ENCODE data around the gene COX19. TPM values are rescaled to one million over a fixed set of nuclear protein-coding genes. Genes with fewer than 3 reads are reported as not detected.

COX19 gene
- total RNA-seq, 4 donors from 2014 or later: 4.7 to 6.5 (median 5.2) TPM

GRCh38 chr7:947391-948210, 27.7 kb downstream of the COX19 start:
- Histone ChIP-seq H3K9me3 (no peaks in the 10 kb centered on the region), H3K27me3 (peaks cover 9 to 18% (median 18%) of the 10 kb centered on the region in 3 donors), H3K4me1 (no peaks in the 10 kb centered on the region), H3K4me3 (no peak overlapping the region), H3K27ac (no peak overlapping the region), H3K36me3 (no peaks in the 10 kb centered on the region)
- ATAC-seq (no peak), DNase-seq (no peak)
- intact Hi-C loops (cut with DNase I; ENCODE audit: low total_unique reads): no loop called here
- no peak for TF ChIP-seq POLR2A (IDR thresholded peaks at IDR 0.05)
- no peak for TF ChIP-seq CTCF (IDR thresholded peaks at IDR 0.05 in 4 of 5, conservative IDR thresholded peaks at IDR 0.05 in 1 of 5)
- in situ Hi-C loops (cut with MboI; ENCODE audit: low sequenced_read_pairs in 4 of 4): no loop called here

GRCh38 chr7:946256-946996, 28.9 kb downstream of the COX19 start:
- Histone ChIP-seq H3K4me3 (no peak overlapping the region), H3K36me3 (no peaks in the 10 kb centered on the region), H3K9me3 (no peaks in the 10 kb centered on the region), H3K4me1 (no peaks in the 10 kb centered on the region), H3K27me3 (peaks cover 3 to 16% (median 12%) of the 10 kb centered on the region in 3 donors), H3K27ac (no peak overlapping the region)
- in situ Hi-C loops (cut with MboI; ENCODE audit: low sequenced_read_pairs in 4 of 4): no loop called here
- no peak for TF ChIP-seq CTCF (IDR thresholded peaks at IDR 0.05 in 4 of 5, conservative IDR thresholded peaks at IDR 0.05 in 1 of 5)
- TF ChIP-seq POLR2A (IDR thresholded peaks at IDR 0.05): no peak
- intact Hi-C loops (cut with DNase I; ENCODE audit: low total_unique reads): no loop called here
- ATAC-seq (no peak), DNase-seq (no peak)

GRCh38 chr7:945556-946255, 29.6 kb downstream of the COX19 start:
- Histone ChIP-seq H3K9me3 (no peaks in the 10 kb centered on the region), H3K27ac (no peak overlapping the region), H3K36me3 (no peaks in the 10 kb centered on the region), H3K4me1 (no peaks in the 10 kb centered on the region), H3K4me3 (no peak overlapping the region), H3K27me3 (peaks cover 9 to 14% (median 12%) of the 10 kb centered on the region in 3 donors)
- ATAC-seq (no peak), DNase-seq (no peak)
- intact Hi-C loops (cut with DNase I; ENCODE audit: low total_unique reads): no loop called here
- TF ChIP-seq POLR2A (IDR thresholded peaks at IDR 0.05): no peak
- no peak for TF ChIP-seq CTCF (IDR thresholded peaks at IDR 0.05 in 4 of 5, conservative IDR thresholded peaks at IDR 0.05 in 1 of 5)
- in situ Hi-C loops (cut with MboI; ENCODE audit: low sequenced_read_pairs in 4 of 4): no loop called here

- Histone ChIP-seq H3K4me1 (no peaks in the 10 kb centered on the region), H3K36me3 (no peaks in the 10 kb centered on the region), H3K27ac (no peak overlapping the region), H3K27me3 (peaks cover 9 to 15% (median 12%) of the 10 kb centered on the region in 3 donors), H3K4me3 (no peak overlapping the region), H3K9me3 (no peaks in the 10 kb centered on the region)
- in situ Hi-C loops (cut with MboI; ENCODE audit: low sequenced_read_pairs in 4 of 4) (no loop called here), intact Hi-C loops (cut with DNase I; ENCODE audit: low total_unique reads) (no loop called here)
- no peak for ATAC-seq
- TF ChIP-seq CTCF (IDR thresholded peaks at IDR 0.05 in 4 of 5, conservative IDR thresholded peaks at IDR 0.05 in 1 of 5): no peak
- TF ChIP-seq POLR2A (IDR thresholded peaks at IDR 0.05): no peak
- no peak for DNase-seq
These were observed 30.2 kb downstream of the COX19 start for GRCh38 chr7:945147-945555.

Measured in gastrocnemius medialis (tissue), 4 donors.